Left forelimb (tissue), 1 donor: Measurements from ENCODE around the gene ACTR3C.
A peak's percentile ranks its signal among the peaks of the same experiment; 100 is the strongest.

Experiments
- DNase-seq: peaks from one replicate; pipeline ENCODE4 v3.0.0-alpha.2; 2018; ENCODE audit warnings: low spot score

ACTR3C gene

DNA sequence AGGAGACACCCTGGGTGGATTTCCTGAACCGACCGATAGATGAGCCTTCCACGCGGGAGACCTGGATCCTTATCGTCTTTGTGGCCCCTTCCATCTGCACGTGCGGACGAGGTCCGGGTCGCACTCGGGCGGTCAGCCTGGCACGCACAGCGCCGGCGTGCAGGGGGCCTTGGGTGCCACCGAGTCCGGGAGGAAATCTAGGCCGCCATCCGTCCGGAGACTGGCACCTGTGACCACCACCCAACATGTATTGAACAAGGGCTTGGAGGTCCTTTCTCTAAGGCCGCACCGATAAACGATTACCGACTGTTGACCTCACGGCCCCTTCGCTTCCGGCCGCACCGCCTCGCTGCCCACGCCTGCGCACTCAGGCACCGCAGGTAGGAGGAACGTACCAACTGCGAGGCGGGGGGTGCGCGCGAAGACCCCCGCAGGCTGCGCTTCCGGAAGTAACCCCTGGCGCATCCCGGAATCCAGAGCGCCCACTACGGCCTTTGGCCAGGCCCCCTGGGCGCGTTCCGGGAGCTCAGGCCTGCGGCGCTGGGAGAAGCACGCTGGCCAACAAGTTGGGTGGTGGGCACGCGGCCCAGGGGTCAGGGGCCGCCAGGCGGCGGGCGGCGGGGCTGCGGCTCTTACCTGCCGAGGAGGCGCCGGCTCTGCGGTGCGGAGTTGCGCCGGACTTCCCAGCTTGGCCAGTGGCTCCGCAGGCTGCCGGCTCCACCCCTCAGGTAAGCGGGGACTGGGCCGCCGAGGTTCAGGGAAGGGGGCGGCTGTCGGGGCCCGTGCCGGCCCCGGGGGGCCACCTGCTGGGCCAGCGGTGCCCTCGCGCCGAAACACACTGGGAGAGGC, at the start of gene ACTR3C, which contains the start of gene LRRC61:
TSS of gene ACTR3C (minus strand) at position 713 of the 849 bp plus-strand sequence. CDS start 28,249 bp downstream, outside the sequence.
TSS of gene LRRC61 (plus strand) at position 523 of the 849 bp plus-strand sequence. CDS start 13,507 bp downstream, outside the sequence.
- DNase-seq = no peak

- no peak for DNase-seq
Measured at GRCh38 chr7:150372271-150373048, 49.1 kb upstream of the ACTR3C start.

- DNase-seq = no peak
Measured at GRCh38 chr7:150371996-150372270, 48.6 kb upstream of the ACTR3C start.

GRCh38 chr7:150371131-150371995, 48.0 kb upstream of the ACTR3C start:
- DNase-seq = no peak

DNA sequence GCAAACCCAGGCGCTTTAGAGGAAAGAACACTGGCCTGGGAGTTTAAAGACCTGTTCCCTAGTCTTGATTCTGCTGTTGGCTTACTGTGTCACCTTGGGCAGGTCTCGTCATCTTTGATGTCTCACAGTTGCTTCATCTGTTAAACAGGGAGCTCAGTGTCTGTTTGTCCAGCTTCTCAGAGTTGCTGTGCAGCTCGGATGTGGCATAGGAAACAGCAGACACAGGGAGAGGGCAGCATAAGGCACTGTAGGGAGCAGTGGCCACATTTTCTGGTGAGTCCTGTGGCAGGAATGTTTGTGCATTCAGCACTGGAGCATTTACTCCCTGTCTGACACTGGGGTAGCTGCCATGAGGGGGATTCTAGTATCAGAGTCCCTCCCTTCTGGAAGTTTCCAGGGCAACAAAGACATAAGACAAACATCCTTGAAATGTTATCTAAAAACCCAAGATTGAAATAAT, 47.3 kb upstream of the ACTR3C start:
- no peak for DNase-seq

GRCh38 chr7:150369748-150370501, 46.6 kb upstream of the ACTR3C start:
- no peak for DNase-seq

DNA sequence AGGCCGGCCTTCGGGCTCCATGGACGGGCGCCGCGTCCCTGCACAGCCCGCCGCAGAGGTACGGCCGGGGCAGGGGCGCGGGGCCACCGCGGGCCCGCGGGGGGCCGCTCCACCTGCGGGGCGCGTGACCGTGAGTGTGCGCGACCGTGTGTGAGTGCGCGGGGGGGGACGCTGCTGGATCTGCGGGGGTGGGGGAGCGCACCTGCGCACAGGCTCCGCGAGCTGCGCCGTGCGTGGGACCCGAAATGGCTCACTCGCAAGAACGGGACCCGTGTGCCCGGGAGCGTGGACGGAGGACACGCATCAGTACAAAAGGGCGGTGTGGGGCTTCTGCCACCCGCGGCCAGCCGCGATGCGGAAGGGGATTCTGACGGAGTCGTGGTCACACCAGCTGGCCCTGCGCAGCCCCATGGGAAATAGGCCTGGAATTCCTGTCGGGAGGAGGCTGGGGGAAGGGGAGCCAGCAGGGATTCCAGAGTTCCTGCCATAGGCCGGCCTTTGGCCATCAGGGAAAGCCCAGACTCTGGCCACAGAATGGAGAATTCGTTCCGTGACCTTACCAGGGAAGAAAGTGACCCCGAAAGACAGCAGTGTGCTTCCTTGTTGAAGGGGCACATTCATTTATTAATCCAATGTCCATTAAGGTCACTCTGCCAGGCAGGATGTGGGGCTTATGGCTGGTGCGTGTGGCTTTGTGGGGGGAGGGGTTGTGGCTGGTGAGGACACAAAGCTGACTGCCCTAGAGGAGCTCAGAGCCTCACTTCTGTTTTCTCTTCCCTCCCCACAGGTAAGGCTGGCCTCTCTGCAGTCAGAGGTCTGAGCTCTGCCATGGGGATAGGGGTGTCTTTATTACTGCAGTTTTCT, 45.8 kb upstream of the ACTR3C start:
- DNase-seq = peak; percentile 78

- DNase-seq = peak; percentile 95
Measured at GRCh38 chr7:150368096-150368883, 44.9 kb upstream of the ACTR3C start, which contains the start of gene REPIN1. REPIN1 (plus strand) TSS chr7:150368822; CDS start chr7:150369712, 890 bp downstream.

DNA sequence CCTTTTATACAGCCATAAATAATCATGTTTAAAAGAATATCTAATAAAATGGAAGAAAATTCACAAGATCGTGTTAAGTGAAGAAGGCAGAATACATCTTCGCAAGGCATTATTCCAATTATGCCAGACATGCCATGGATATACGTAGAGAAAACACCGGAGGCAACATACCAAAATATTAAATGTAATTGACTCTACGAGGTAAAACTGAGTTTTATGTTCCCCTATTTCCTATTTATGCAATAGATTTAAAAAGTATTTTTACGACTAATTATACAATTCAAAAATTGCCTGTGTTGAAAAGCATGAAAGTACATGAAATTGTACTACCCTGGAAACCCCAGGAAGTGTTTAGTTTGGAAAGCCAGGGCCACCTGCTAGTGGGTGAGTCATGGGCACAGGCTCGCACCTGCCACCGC, 44.3 kb upstream of the ACTR3C start:
- DNase-seq = no peak

GRCh38 chr7:150365673-150366398, 42.5 kb upstream of the ACTR3C start:
- no peak for DNase-seq

GRCh38 chr7:150365194-150365593, 41.8 kb upstream of the ACTR3C start:
- DNase-seq = no peak

GRCh38 chr7:150363872-150364271, 40.5 kb upstream of the ACTR3C start:
- DNase-seq = no peak

DNA sequence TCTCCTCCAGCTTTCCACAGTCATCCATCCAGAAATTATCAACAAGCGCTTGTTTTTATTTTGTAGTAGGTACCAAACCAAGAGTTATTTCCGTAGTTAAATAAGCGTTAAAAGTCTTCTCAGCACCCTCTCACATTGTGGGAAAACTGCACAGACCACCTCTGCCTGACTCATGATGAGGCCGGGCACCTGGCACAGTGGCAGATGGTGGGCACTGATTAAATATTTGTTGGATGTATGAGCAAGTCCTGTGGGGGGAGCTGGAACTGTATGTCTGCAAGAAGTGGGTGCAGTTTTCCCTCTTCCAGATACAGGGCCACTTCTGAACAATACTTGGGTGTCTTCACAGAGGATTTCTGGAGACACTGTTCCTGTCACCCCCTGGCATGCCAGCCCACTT, 40.0 kb upstream of the ACTR3C start:
- DNase-seq = no peak

- DNase-seq = no peak
Measured at GRCh38 chr7:150361807-150362621, 38.7 kb upstream of the ACTR3C start.

DNA sequence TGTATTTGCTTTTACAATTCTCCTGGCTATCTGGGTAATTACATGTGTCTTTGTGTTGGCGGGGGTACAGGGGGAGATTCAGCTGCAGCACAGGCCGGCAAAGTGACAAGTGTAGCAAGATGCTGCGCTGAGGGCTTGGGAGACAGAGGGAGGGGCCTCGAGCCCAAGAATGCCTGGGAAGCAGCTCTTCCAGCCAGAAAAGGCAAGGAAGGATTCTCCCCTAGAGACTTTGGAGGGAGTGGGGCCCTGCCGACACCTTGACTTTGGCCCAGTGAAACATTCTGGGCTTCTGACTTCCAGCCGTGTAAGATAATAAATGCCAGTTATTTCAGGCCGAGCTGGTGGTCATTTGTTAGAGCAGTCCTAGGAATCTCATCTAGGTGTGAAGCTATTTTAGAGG, 38.1 kb upstream of the ACTR3C start:
- DNase-seq = no peak

DNA sequence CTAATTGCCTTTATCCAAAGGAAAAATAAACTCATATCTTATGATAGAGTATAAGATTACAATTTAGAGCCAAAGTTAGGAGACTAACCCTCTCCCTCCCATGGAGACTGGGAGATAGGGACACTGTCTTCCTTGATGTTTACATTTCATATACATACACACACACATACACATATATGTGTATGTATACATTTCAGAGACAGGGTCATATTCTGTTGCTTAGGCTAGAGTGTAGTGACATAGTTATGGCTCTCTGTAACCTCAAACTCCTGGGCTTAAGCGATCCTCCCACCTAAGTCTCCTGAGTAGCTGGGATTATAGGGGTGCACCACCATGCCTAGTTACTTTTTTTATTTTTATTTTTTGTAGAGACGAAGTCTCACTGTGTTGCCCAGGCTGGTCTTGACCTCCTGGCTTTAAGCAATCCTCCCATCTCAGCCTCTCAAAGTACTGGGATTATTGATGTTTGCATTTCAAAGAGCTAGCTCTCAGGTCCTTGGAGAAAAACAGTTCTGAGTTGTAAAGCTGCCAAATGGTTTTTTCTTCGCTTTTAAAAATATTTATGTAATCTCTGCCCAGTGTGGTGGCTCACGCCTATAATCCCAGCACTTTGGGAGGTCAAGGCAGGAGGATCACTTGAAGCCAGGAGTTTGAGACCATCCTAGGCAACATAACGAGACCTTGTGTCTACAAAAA, 37.2 kb upstream of the ACTR3C start:
- no peak for DNase-seq
